AG09319 (cell line): Measurements from ENCODE around the gene NME1.
A peak's percentile ranks its signal among the peaks of the same experiment; 100 is the strongest.
"Not testable (repeated sequence)": the region's sequence is repeated elsewhere in the genome, so short reads cannot be mapped to it uniquely, and the experiment has no call there.

Source experiments
- DNase-seq: peaks from one replicate; pipeline ENCODE4 v3.0.0-alpha.2; 2010; ENCODE audit warnings: low read depth; ENCODE audit errors: extremely low read depth
- CTCF ChIP-seq: IDR thresholded peaks from 2 replicates; pipeline ENCODE4 v1.5.1; 2011; ENCODE audit warnings: low read depth, mild to moderate bottlenecking, inconsistent platforms, low read length, moderate library complexity

NME1 gene

GRCh38 chr17:51166198-51166986 lies 13.0 kb downstream of the NME1 start, which contains the start of gene NME2:
Gene NME2, plus strand, starts transcription at chr17:51166411. Its CDS starts 420 bp downstream, at chr17:51166831.
- peak; percentile 66 for DNase-seq
- no peak for TF ChIP-seq CTCF

GRCh38 chr17:51166987-51167931 lies 13.9 kb downstream of the NME1 start:
- DNase-seq = no peak
- TF ChIP-seq CTCF = peak; percentile 70

GRCh38 chr17:51169340-51169739 lies 16.0 kb downstream of the NME1 start:
- TF ChIP-seq CTCF = no peak

GRCh38 chr17:51170736-51171135 lies 17.4 kb downstream of the NME1 start:
- no peak for TF ChIP-seq CTCF
- DNase-seq = no peak

More at GRCh38 chr17:51169340-51169739, 16.0 kb downstream of the NME1 start:
- no peak for DNase-seq

- not testable (repeated sequence) for DNase-seq
These were observed 18.7 kb downstream of the NME1 start for GRCh38 chr17:51172030-51172429.

- no peak for TF ChIP-seq CTCF
These were observed 27.1 kb downstream of the NME1 start for GRCh38 chr17:51180486-51180885.

GRCh38 chr17:51184124-51184523 lies 30.8 kb downstream of the NME1 start:
- no peak for TF ChIP-seq CTCF
- no peak for DNase-seq

More at GRCh38 chr17:51180486-51180885, 27.1 kb downstream of the NME1 start:
- no peak for DNase-seq
